HepG2 (cell line): Measurements from ENCODE around the gene TMEM108. TPM values are rescaled to one million over a fixed set of nuclear protein-coding genes. Genes with fewer than 3 reads are reported as not detected.

Experiments
- ATAC-seq: fragments of 200-7000 bp; cut with Tn5 transposase; 3 replicates; pipeline ENCODE4 v1.9.1; 2020; ENCODE audit warnings: mild to moderate bottlenecking, moderate library complexity
- BruUV-seq: library from RNA; stranded (reverse); fragments of 400-500 nt; replicated peaks from 2 replicates; lab custom pipeline; 2021; lab: Mats Ljungman, UMichigan
- CTCF ChIA-PET: fragments of 300-600 bp; formaldehyde crosslinking; extraction: SDS; loops from one replicate; lab custom pipeline; 2021; ENCODE audit warnings: low total read pairs, inconsistent platforms, low intra/inter-chr PET ratio; lab: Yijun Ruan, JAX
- POLR2A ChIA-PET: fragments of 350-600 bp; sonication (Branson Sonifier 250); formaldehyde crosslinking; loops from one replicate; lab custom pipeline; 2020; ENCODE audit warnings: antibody characterized with exemption, inconsistent platforms; lab: Yijun Ruan, JAX
- DNase-seq: peaks from one replicate; pipeline ENCODE4 v3.0.0-alpha.2; 2015; ENCODE audit warnings: low spot score
- FAIRE-seq: peaks from 3 replicates; lab custom pipeline; 2011; peaks lifted over from hg19 to GRCh38; lab: Jason Lieb, UNC
- H2AFZ ChIP-seq: one replicate; pipeline ENCODE4 v1.6.1; 2011; ENCODE audit warnings: low read length, inconsistent platforms
- H3K27ac ChIP-seq: fragments of 300-600 bp; 3 replicates; pipeline ENCODE4 v1.8.0; 2011; ENCODE audit warnings: mixed run types, mild to moderate bottlenecking, mixed read lengths, low read length, inconsistent platforms; ENCODE audit not compliant: insufficient read depth; ENCODE audit errors: extremely low read length
- H3K27me3 ChIP-seq, 2 experiments: fragments of 200-600 bp in 1 of 2; 2 replicates in 1 of 2; 3 replicates in 1 of 2; pipeline versions ENCODE4 v1.6.0 to v1.8.0; 2011; ENCODE audit warnings: low read length in 2 of 2, mild to moderate bottlenecking in 2 of 2, moderate library complexity in 2 of 2, inconsistent platforms in 1 of 2; ENCODE audit not compliant: insufficient read depth in 2 of 2, control insufficient read depth in 1 of 2
- H3K36me3 ChIP-seq, 2 experiments: fragments of 200-600 bp in 1 of 2; replicated peaks in 1 of 2; 2 replicates in 1 of 2; 3 replicates in 1 of 2; pipeline versions ENCODE4 v1.5.1 to v1.8.0; 2011; ENCODE audit warnings: low read length in 2 of 2, inconsistent platforms in 1 of 2; ENCODE audit not compliant: insufficient read depth in 2 of 2, control insufficient read depth in 1 of 2
- H3K4me1 ChIP-seq: 2 replicates; pipeline ENCODE4 v1.5.1; 2012; ENCODE audit warnings: low read length, inconsistent platforms; ENCODE audit not compliant: insufficient read depth
- H3K4me2 ChIP-seq: 2 replicates; pipeline ENCODE4 v1.6.0; 2011; ENCODE audit warnings: low read depth, low read length, inconsistent platforms
- H3K4me3 ChIP-seq, 3 experiments: fragments of 200-600 bp in 1 of 3; sonication (generic), shearing (Covaris generic) in 1 of 3; replicated peaks in 1 of 3; 2 replicates each; pipeline ENCODE4 v1.5.1; 2011 to 2016; ENCODE audit warnings: low read length in 3 of 3, inconsistent platforms in 2 of 3, low read depth in 2 of 3, mild to moderate bottlenecking in 2 of 3, control low read depth in 1 of 3, mixed read lengths in 1 of 3; ENCODE audit not compliant: insufficient read depth in 1 of 3
- H3K79me2 ChIP-seq: one replicate; pipeline ENCODE4 v1.6.1; 2011; ENCODE audit warnings: low read length, inconsistent platforms; ENCODE audit not compliant: insufficient read depth
- H3K9ac ChIP-seq: 2 replicates; pipeline ENCODE4 v1.6.0; 2011; ENCODE audit warnings: mild to moderate bottlenecking, low read depth, low read length, inconsistent platforms; ENCODE audit not compliant: insufficient read depth
- H3K9me3 ChIP-seq: 2 replicates; pipeline ENCODE4 v1.5.1; 2012; ENCODE audit warnings: mild to moderate bottlenecking, low read length
- H4K20me1 ChIP-seq: 2 replicates; pipeline ENCODE4 v1.6.0; 2011; ENCODE audit warnings: inconsistent platforms, mild to moderate bottlenecking, low read length, moderate library complexity; ENCODE audit not compliant: insufficient read depth
- CENPT ChIP-seq: sonication (generic); formaldehyde crosslinking; IDR thresholded peaks from 2 replicates; pipeline ENCODE4 v1.8.0; 2022; ENCODE audit warnings: low read depth, mild to moderate bottlenecking, moderate library complexity, missing genetic modification reagents
- DZIP1 ChIP-seq: sonication (generic); formaldehyde crosslinking; IDR thresholded peaks from 2 replicates; pipeline ENCODE4 v1.5.0; 2020; ENCODE audit warnings: mild to moderate bottlenecking, missing genetic modification reagents
- FOXP4 ChIP-seq: sonication (generic); formaldehyde crosslinking; IDR thresholded peaks from 2 replicates; pipeline ENCODE4 v1.4.0; 2020; ENCODE audit warnings: missing genetic modification reagents
- KAT8 ChIP-seq: IDR thresholded peaks from 2 replicates; pipeline ENCODE4 v1.6.1; 2016; ENCODE audit warnings: missing genetic modification reagents, missing compliant biosample characterization
- KMT2A ChIP-seq: sonication (generic); formaldehyde crosslinking; IDR thresholded peaks from 2 replicates; pipeline ENCODE4 v1.4.0; 2020; ENCODE audit warnings: missing genetic modification reagents
- MAFG ChIP-seq: sonication (generic); formaldehyde crosslinking; IDR thresholded peaks from 2 replicates; pipeline ENCODE4 v1.5.1; 2020; ENCODE audit warnings: mild to moderate bottlenecking, missing genetic modification reagents
- MBNL3 ChIP-seq: fragments of 250-450 bp; sonication (Bioruptor Pico); conservative IDR thresholded peaks from 2 replicates; pipeline ENCODE4 v1.8.0; 2022; ENCODE audit warnings: mild to moderate bottlenecking, inconsistent platforms
- MTA1 ChIP-seq: sonication (generic); formaldehyde crosslinking; IDR thresholded peaks from 2 replicates; pipeline ENCODE4 v1.4.0; 2020; ENCODE audit warnings: missing genetic modification reagents, mild to moderate bottlenecking, borderline replicate concordance
- NCOR1 ChIP-seq: fragments of 200-600 bp; sonication (generic); IDR thresholded peaks from 2 replicates; pipeline ENCODE4 v1.7.0; 2017; ENCODE audit warnings: antibody characterized with exemption, low read length, borderline replicate concordance
- SRSF9 ChIP-seq: fragments of 200-400 bp; formaldehyde crosslinking; IDR thresholded peaks from 2 replicates; pipeline ENCODE4 v1.6.1; 2018; ENCODE audit warnings: borderline replicate concordance, mild to moderate bottlenecking, low read depth, low read length; ENCODE audit not compliant: insufficient read depth, poor library complexity, severe bottlenecking
- TSC22D2 ChIP-seq: sonication (generic); formaldehyde crosslinking; IDR thresholded peaks from 2 replicates; pipeline ENCODE4 v1.5.1; 2020; ENCODE audit warnings: missing genetic modification reagents, mild to moderate bottlenecking, borderline replicate concordance
- YY1 ChIP-seq: IDR thresholded peaks from 2 replicates; pipeline ENCODE4 v1.6.1; 2011; ENCODE audit warnings: low read length, low read depth, moderate library complexity, mild to moderate bottlenecking; ENCODE audit not compliant: insufficient read depth, insufficient replicate concordance
- ZNF224 ChIP-seq: sonication (generic); formaldehyde crosslinking; IDR thresholded peaks from 2 replicates; pipeline ENCODE4 v1.5.0; 2020; ENCODE audit warnings: mild to moderate bottlenecking, missing genetic modification reagents
- ZNF460 ChIP-seq: sonication (generic); formaldehyde crosslinking; IDR thresholded peaks from 2 replicates; pipeline ENCODE4 v1.5.1; 2020; ENCODE audit warnings: missing genetic modification reagents, mild to moderate bottlenecking, borderline replicate concordance
- ZNF484 ChIP-seq: sonication (generic); formaldehyde crosslinking; IDR thresholded peaks from 2 replicates; pipeline ENCODE4 v1.5.1; 2020; ENCODE audit warnings: mild to moderate bottlenecking, low read depth, missing genetic modification reagents, borderline replicate concordance
- ZNF773 ChIP-seq: sonication (generic); formaldehyde crosslinking; IDR thresholded peaks from 2 replicates; pipeline ENCODE4 v1.4.0; 2020; ENCODE audit warnings: missing genetic modification reagents, borderline replicate concordance
- WGBS: methylation state at CpG from one replicate; pipeline ENCODE4 v1.1.6; 2017; ENCODE audit warnings: low lambda C conversion rate; 5-methylcytosine and 5-hydroxymethylcytosine counted together
- in situ Hi-C: cut with HindIII; loops from 2 replicates; pipeline ENCODE4 v1.10.0; 2017; ENCODE audit warnings: low pct_unique_long_range_greater_than_20kb; ENCODE audit not compliant: extremely low pct_ligation_motif_present
- intact Hi-C: fragments of 100-400 bp; cut with micrococcal nuclease; formaldehyde crosslinking; loops from one replicate; pipeline ENCODE4 v1.10.0; 2022; ENCODE audit not compliant: unreplicated experiment
- polyA plus RNA-seq, 8 experiments: library from polyadenylated mRNA; depleted of rRNA in 3 of 8; stranded (reverse) in 7 of 8; unstranded in 1 of 8; fragments of >200 nt; fragmentation: Illumina TruSeq in 4 of 8; extraction: Trizol in 4 of 8; gene quantifications; 2 replicates each; pipeline versions ENCODE4 v1.2.1 to v1.2.3, GENCODE V29; 2011 to 2016; ENCODE audit warnings: low read depth in 4 of 8, missing spikeins in 1 of 8, mixed read lengths in 1 of 8; ENCODE audit not compliant: insufficient read depth in 1 of 8
- total RNA-seq, 5 experiments: library from RNA; depleted of rRNA; stranded (reverse); fragments of >200 nt; fragmentation: Illumina TruSeq; extraction: Trizol; gene quantifications; 2 replicates each; pipeline ENCODE4 v1.2.3, GENCODE V29; 2016; ENCODE audit warnings: low read depth in 1 of 5
- TF ChIP-seq, protein P1 (sequence below): sonication (generic); formaldehyde crosslinking; IDR thresholded peaks from 2 replicates; pipeline ENCODE4 v1.5.1; 2020; ENCODE audit warnings: mild to moderate bottlenecking, missing genetic modification reagents, borderline replicate concordance

Gene TMEM108
- total and polyA plus RNA-seq, 2 of the 13 experiments (the other 11 are each of a cell fraction or from before 2014, with no cell fraction given): not detected

- H3K27ac ChIP-seq: no peak overlapping the region
- CTCF ChIA-PET: no interaction called here
- H3K9ac ChIP-seq: no peak overlapping the region
- TF ChIP-seq KAT8: no peak
- no peak for TF ChIP-seq SRSF9
- TF ChIP-seq ZNF460: no peak
- TF ChIP-seq ZNF484 (CRISPR knock-in tag): no peak
- TF ChIP-seq ZNF773: no peak
- no peak for TF ChIP-seq YY1
- no peak for TF ChIP-seq FOXP4 (CRISPR knock-in tag)
- TF ChIP-seq MAFG: no peak
- no peak for TF ChIP-seq NCOR1
- no peak for TF ChIP-seq CENPT (CRISPR knock-in tag)
- no peak for TF ChIP-seq TSC22D2
- TF ChIP-seq DZIP1: no peak
- no peak for TF ChIP-seq MBNL3 (CRISPR knock-in tag)
- TF ChIP-seq ZNF224: no peak
- TF ChIP-seq, protein P1, sequence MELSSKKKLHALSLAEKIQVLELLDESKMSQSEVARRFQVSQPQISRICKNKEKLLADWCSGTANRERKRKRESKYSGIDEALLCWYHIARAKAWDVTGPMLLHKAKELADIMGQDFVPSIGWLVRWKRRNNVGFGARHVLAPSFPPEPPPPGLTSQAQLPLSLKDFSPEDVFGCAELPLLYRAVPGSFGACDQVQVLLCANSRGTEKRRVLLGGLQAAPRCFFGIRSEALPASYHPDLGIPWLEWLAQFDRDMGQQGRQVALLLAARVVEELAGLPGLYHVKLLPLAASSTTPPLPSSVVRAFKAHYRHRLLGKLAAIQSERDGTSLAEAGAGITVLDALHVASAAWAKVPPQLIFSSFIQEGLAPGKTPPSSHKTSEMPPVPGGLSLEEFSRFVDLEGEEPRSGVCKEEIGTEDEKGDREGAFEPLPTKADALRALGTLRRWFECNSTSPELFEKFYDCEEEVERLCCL (CRISPR knock-in tag): no peak
- TF ChIP-seq MTA1 (CRISPR knock-in tag): no peak
- no peak for TF ChIP-seq KMT2A (CRISPR knock-in tag)
- H3K9me3 ChIP-seq: no peaks in the 10 kb centered on the region
- no peaks in the 10 kb centered on the region for H4K20me1 ChIP-seq
- ATAC-seq (no peak), FAIRE-seq (no peak), DNase-seq (no peak)
- no peaks in the 10 kb centered on the region for H3K79me2 ChIP-seq
- whole genome bisulfite sequencing: 0% methylated on average over 2 of the region's 2 CpGs
- no peaks in the 10 kb centered on the region for H3K4me1 ChIP-seq
- BruUV-seq: no TSS peak
- no peak overlapping the region for H2AFZ ChIP-seq
- H3K27me3 ChIP-seq: no peaks in the 10 kb centered on the region
- POLR2A ChIA-PET: no interaction called here
- H3K4me3 ChIP-seq: no peak overlapping the region
- intact Hi-C loops: no loop called here
- no peak overlapping the region for H3K4me2 ChIP-seq
- H3K36me3 ChIP-seq: no peaks in the 10 kb centered on the region
- in situ Hi-C loops: no loop called here
These were observed 114.6 kb downstream of the TMEM108 start for GRCh38 chr3:133152681-133153220.
